Neutrophil (primary cell): ENCODE results near the gene KERA.

Experiments used
- H3K27ac ChIP-seq: fragments of 200-600 bp; sonication (generic); 2 replicates; pipeline ENCODE4 v1.5.1; 2016; ENCODE audit warnings: mild to moderate bottlenecking, moderate library complexity
- H3K27me3 ChIP-seq: fragments of 200-600 bp; sonication (generic); 2 replicates; pipeline ENCODE4 v1.6.0; 2016; ENCODE audit warnings: mild to moderate bottlenecking
- H3K36me3 ChIP-seq: fragments of 200-600 bp; sonication (generic); 2 replicates; pipeline ENCODE4 v1.5.1; 2017
- H3K4me1 ChIP-seq, 2 experiments: fragments of 200-600 bp in 1 of 2; sonication (generic) in 1 of 2; 1 replicate in 1 of 2; 2 replicates in 1 of 2; pipeline versions ENCODE4 v1.5.1 to v1.6.1; 2013 to 2016; ENCODE audit warnings: low read depth in 1 of 2, low read length in 1 of 2, mild to moderate bottlenecking in 1 of 2, moderate library complexity in 1 of 2; ENCODE audit not compliant: control insufficient read depth in 1 of 2, insufficient read depth in 1 of 2
- H3K4me3 ChIP-seq, 2 experiments: fragments of 200-600 bp in 1 of 2; sonication (generic) in 1 of 2; 1 replicate in 1 of 2; 2 replicates in 1 of 2; pipeline ENCODE4 v1.5.1; 2013 to 2016; ENCODE audit warnings: low read depth in 1 of 2, low read length in 1 of 2, mild to moderate bottlenecking in 1 of 2, moderate library complexity in 1 of 2
- H3K9me3 ChIP-seq: fragments of 200-600 bp; sonication (generic); 2 replicates; pipeline ENCODE4 v1.5.1; 2016
- CTCF ChIP-seq: fragments of 200-600 bp; sonication (generic); IDR thresholded peaks from 2 replicates; pipeline ENCODE4 v1.5.1; 2016; ENCODE audit warnings: antibody characterized with exemption

Gene KERA

GRCh38 chr12:91103101-91103500, 45.3 kb upstream of the KERA start:
- Histone ChIP-seq H3K27ac (no peak overlapping the region), H3K4me3 (no peak overlapping the region), H3K27me3 (no peaks in the 10 kb centered on the region), H3K36me3 (no peaks in the 10 kb centered on the region), H3K4me1 (no peaks in the 10 kb centered on the region), H3K9me3 (no peaks in the 10 kb centered on the region)
- TF ChIP-seq CTCF, result no peak

- Histone ChIP-seq H3K4me3 (no peak overlapping the region), H3K4me1 (no peaks in the 10 kb centered on the region), H3K27ac (no peak overlapping the region), H3K27me3 (no peaks in the 10 kb centered on the region), H3K36me3 (no peaks in the 10 kb centered on the region), H3K9me3 (no peaks in the 10 kb centered on the region)
- TF ChIP-seq CTCF, result no peak
Observed at GRCh38 chr12:91100906-91101305, 43.1 kb upstream of the KERA start.

GRCh38 chr12:91099836-91100235, 42.0 kb upstream of the KERA start:
- no peaks in the 10 kb centered on the region for H3K27me3 ChIP-seq
- H3K27ac ChIP-seq, result no peak overlapping the region
- no peaks in the 10 kb centered on the region for H3K9me3 ChIP-seq
- no peak for TF ChIP-seq CTCF
- H3K36me3 ChIP-seq, result no peaks in the 10 kb centered on the region
- no peak overlapping the region for H3K4me3 ChIP-seq
- no peaks in the 10 kb centered on the region for H3K4me1 ChIP-seq

GRCh38 chr12:91099341-91099740, 41.5 kb upstream of the KERA start:
- TF ChIP-seq CTCF, result no peak
- no peak overlapping the region for H3K27ac ChIP-seq
- H3K9me3 ChIP-seq, result no peaks in the 10 kb centered on the region
- H3K27me3 ChIP-seq, result no peaks in the 10 kb centered on the region
- H3K36me3 ChIP-seq, result no peaks in the 10 kb centered on the region
- no peak overlapping the region for H3K4me3 ChIP-seq
- H3K4me1 ChIP-seq, result no peaks in the 10 kb centered on the region

- no peaks in the 10 kb centered on the region for H3K36me3 ChIP-seq
- no peaks in the 10 kb centered on the region for H3K4me1 ChIP-seq
- H3K4me3 ChIP-seq, result no peak overlapping the region
- no peaks in the 10 kb centered on the region for H3K9me3 ChIP-seq
- no peaks in the 10 kb centered on the region for H3K27me3 ChIP-seq
- no peak for TF ChIP-seq CTCF
- no peak overlapping the region for H3K27ac ChIP-seq
Observed at GRCh38 chr12:91098941-91099340, 41.1 kb upstream of the KERA start.

- no peak overlapping the region for H3K27ac ChIP-seq
- no peak overlapping the region for H3K4me3 ChIP-seq
- no peaks in the 10 kb centered on the region for H3K27me3 ChIP-seq
- TF ChIP-seq CTCF, result no peak
- H3K4me1 ChIP-seq, result no peaks in the 10 kb centered on the region
- H3K36me3 ChIP-seq, result no peaks in the 10 kb centered on the region
- no peaks in the 10 kb centered on the region for H3K9me3 ChIP-seq
Observed at GRCh38 chr12:91098461-91098860, 40.6 kb upstream of the KERA start.
